Sigmoid colon (tissue), 4 donors: ENCODE data around the gene PELI1.

Experiments used
- CTCF ChIP-seq, 4 experiments: fragments of 450-650 bp in 3 of 4; fragments of 200-600 bp in 1 of 4; IDR thresholded peaks; one replicate each; pipeline ENCODE4 v1.5.1; 2016 to 2019; ENCODE audit warnings: antibody characterized with exemption in 4 of 4, mild to moderate bottlenecking in 3 of 4, moderate library complexity in 2 of 4
- POLR2A ChIP-seq, 2 donors: fragments of 450-650 bp; IDR thresholded peaks; one replicate each; pipeline ENCODE4 v1.6.1; 2016; ENCODE audit warnings: antibody characterized with exemption in 2 of 2, mild to moderate bottlenecking in 2 of 2, moderate library complexity in 2 of 2
- POLR2AphosphoS5 ChIP-seq, 4 donors: sonication (generic); formaldehyde crosslinking; IDR thresholded peaks; one replicate each; pipeline ENCODE4 v1.6.1; 2017; ENCODE audit warnings: antibody characterized with exemption in 4 of 4

GRCh38 chr2:64168756-64169155 is 24.5 kb upstream of the PELI1 start:
- no peak for TF ChIP-seq POLR2AphosphoS5 (IDR thresholded peaks at IDR 0.05)
- TF ChIP-seq CTCF (IDR thresholded peaks at IDR 0.05) = no peak
- TF ChIP-seq POLR2A (IDR thresholded peaks at IDR 0.05) = no peak
